Astrocyte (in vitro differentiated cells and primary cell): ENCODE measurements around the gene GPR62.

ENCODE experiments used
- CTCF ChIP-seq: IDR thresholded peaks from 2 replicates; pipeline ENCODE4 v1.5.1; 2011; ENCODE audit warnings: low read depth, mild to moderate bottlenecking, inconsistent platforms, low read length, moderate library complexity; ENCODE audit not compliant: insufficient read depth
- EZH2 ChIP-seq: IDR thresholded peaks from 2 replicates; pipeline ENCODE4 v1.6.1; 2012; ENCODE audit warnings: mild to moderate bottlenecking, low read length, inconsistent platforms; ENCODE audit not compliant: insufficient read depth

GRCh38 chr3:51994530-51994929 lies 39.3 kb downstream of the GPR62 start:
- no peak for TF ChIP-seq CTCF
- TF ChIP-seq EZH2: no peak
